HFF-Myc (cell line): Measurements from ENCODE around the gene SPRED1.

Experiments used
- DNase-seq: peaks from one replicate; pipeline ENCODE4 v3.0.0-alpha.2; 2011; ENCODE audit warnings: low read depth; ENCODE audit errors: extremely low read depth
- H3K4me3 ChIP-seq: replicated peaks from 2 replicates; pipeline ENCODE4 v1.5.1; 2011; ENCODE audit warnings: low read depth, mild to moderate bottlenecking, control low read depth, low read length
- TF ChIP-seq, protein P1 (sequence below): IDR thresholded peaks from 2 replicates; pipeline ENCODE4 v1.5.1; 2012; ENCODE audit warnings: mild to moderate bottlenecking, low read depth, low read length, control low read depth; ENCODE audit errors: missing control alignments

The SPRED1 gene

DNA sequence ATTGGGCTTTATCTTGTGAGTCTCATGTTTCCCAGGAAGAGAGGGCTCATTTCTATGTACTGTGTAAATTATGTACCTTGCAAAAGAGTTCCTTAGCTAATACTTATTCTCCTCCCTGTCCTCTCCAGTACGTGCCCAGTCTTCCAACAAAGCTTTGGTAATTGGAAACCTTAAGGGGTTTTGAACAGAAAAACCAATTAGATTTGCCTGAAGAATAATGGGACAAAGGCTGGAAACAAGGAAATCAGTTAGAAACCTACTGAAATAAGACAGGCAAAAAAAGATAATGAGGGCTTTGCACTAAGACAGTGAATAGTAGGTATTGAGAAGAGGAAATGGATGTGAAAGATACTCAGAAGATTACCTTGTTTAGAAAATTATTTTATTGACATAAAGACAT lies 82.5 kb downstream of the SPRED1 start:
- no peak overlapping the region for H3K4me3 ChIP-seq
- TF ChIP-seq, protein P1, sequence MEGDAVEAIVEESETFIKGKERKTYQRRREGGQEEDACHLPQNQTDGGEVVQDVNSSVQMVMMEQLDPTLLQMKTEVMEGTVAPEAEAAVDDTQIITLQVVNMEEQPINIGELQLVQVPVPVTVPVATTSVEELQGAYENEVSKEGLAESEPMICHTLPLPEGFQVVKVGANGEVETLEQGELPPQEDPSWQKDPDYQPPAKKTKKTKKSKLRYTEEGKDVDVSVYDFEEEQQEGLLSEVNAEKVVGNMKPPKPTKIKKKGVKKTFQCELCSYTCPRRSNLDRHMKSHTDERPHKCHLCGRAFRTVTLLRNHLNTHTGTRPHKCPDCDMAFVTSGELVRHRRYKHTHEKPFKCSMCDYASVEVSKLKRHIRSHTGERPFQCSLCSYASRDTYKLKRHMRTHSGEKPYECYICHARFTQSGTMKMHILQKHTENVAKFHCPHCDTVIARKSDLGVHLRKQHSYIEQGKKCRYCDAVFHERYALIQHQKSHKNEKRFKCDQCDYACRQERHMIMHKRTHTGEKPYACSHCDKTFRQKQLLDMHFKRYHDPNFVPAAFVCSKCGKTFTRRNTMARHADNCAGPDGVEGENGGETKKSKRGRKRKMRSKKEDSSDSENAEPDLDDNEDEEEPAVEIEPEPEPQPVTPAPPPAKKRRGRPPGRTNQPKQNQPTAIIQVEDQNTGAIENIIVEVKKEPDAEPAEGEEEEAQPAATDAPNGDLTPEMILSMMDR: no peak
- no peak for DNase-seq

DNA sequence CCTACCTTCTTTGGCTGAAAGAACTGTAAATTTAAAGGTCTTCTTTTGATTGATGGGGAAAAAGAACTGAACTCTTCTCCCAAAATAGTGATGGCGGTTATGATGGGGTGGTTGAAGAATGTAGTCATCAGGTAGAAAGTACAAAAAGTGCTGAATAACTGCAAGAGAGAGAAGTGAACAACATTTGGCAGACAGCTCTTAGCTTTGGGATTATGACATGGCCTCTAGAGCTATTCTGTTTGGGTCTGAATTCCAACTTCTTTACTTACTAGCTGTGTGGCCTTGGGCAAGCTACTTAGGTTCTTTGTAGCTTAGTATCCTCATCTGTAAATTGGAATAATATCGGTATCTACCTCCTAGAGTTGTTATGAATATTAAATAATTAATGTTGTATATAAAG lies 91.7 kb downstream of the SPRED1 start:
- TF ChIP-seq, protein P1: no peak
- no peak overlapping the region for H3K4me3 ChIP-seq
- no peak for DNase-seq

DNA sequence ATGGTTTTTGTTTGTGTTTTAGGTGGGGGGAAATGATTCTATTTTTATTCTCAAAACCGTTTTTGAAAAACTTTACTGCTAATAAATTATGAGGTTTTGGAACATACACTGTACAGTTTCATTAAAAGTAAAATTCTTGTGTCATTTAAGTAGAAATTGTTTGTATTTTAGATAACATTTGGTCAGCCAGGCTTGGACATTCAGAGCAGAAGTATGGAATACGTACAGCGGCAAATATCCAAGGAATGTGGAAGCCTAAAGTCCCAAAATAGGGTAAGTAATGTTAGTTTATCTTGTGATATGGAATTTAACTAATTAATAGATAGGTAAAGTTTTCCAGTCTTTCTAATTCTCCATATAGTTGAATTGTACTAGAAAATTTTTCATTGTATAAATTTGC lies 96.6 kb downstream of the SPRED1 start:
- H3K4me3 ChIP-seq: no peak overlapping the region
- TF ChIP-seq, protein P1: no peak
- DNase-seq: no peak

DNA sequence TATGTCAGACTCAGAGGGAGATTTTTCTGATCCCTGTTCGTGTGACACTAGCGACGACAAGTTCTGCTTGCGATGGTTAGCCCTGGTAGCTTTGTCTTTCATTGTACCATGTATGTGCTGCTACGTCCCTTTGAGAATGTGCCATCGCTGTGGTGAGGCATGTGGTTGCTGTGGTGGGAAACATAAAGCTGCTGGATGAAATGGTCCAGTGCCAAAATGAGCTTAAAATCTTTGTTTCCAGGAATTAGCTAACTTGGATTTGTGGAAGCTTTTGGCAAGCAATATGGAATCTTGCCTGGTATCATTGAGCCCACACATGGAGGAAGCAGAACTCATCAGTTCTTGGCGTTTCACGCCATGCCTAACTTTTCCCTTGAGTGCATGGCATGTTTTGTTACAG lies 98.8 kb downstream of the SPRED1 start:
- TF ChIP-seq, protein P1: no peak
- no peak for DNase-seq
- H3K4me3 ChIP-seq: no peak overlapping the region

DNA sequence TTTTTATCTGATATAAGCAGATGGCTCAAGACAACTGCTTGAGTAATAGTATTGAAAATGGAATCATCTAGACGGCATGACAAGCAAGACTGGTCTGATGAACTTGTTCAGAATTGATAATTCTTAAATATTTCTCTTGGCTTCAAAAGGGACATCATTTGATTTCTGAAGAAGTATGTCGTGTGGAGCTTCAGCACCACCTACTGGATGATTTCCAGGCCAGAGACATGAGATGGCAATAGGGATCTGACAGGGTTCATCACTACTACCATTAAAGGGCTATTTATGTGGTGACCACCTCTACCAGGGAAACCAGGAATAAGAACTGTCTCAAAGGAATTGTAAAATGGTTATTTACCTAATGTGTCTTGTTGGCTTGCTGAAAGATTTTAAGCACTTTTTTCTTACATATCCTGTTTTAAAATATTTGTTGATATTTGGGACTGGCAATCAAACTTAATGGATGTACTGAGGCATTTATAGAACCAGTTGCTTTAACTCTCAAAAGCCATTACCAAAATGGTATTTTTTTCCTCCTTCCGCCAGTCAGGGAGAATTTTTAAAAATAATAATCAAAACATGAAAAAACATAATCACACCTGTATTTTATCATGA lies 101.8 kb downstream of the SPRED1 start:
- no peak overlapping the region for H3K4me3 ChIP-seq
- TF ChIP-seq, protein P1: peak; percentile 66
- peak; percentile 25 for DNase-seq

DNA sequence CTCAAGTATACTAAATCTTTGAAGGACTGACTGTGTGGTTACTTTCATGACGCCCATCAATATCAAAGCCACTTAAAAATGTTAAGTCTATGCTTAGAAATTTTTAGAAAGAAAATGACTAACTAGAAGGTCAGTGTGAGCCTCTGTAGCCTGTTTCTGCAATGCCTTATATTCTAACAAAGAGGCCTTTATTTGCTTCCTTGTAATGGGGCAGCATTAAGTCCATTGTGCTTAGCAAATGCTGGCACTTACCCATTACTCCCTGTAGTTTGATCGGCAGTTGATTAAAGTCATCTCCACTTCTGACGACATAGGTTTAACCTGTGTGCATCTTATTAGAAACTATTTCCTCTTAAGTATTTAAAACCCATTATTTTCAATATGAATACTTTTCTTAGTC lies 109.7 kb downstream of the SPRED1 start:
- TF ChIP-seq, protein P1: no peak
- no peak for DNase-seq
- no peak overlapping the region for H3K4me3 ChIP-seq

DNA sequence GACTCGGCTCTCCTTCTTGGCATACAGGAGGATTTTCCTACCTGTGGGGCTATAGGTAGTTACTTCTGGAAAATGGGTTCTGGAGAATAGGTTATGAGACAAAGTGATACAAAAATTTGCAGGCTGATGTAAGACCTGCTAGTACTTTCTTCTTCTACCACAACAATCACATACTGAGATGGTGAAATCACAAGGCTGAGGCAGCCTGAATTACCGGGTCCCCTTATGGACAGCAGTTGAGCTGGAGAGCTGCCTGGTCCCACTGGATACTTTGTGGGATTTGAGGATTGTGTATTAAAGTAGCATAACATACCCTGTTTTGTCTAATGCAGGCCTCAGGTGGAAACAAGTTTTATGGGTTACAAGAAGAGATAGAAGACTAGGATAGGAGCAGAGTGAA lies 114.8 kb downstream of the SPRED1 start:
- TF ChIP-seq, protein P1: no peak
- H3K4me3 ChIP-seq: no peak overlapping the region
- DNase-seq: no peak
